GM19328 (cell line): ENCODE data around the gene BTBD19.
A peak's percentile ranks its signal among the peaks of the same experiment; 100 is the strongest.
"Not testable (repeated sequence)": the region's sequence is repeated elsewhere in the genome, so short reads cannot be mapped to it uniquely, and the experiment has no call there.

Experiments used
- ATAC-seq: cut with Tn5 transposase; IDR thresholded peaks from one replicate; pipeline ENCODE4 v1.9.1; 2021; ENCODE audit warnings: mild to moderate bottlenecking, moderate library complexity; ENCODE audit not compliant: unreplicated experiment

Gene BTBD19

DNA sequence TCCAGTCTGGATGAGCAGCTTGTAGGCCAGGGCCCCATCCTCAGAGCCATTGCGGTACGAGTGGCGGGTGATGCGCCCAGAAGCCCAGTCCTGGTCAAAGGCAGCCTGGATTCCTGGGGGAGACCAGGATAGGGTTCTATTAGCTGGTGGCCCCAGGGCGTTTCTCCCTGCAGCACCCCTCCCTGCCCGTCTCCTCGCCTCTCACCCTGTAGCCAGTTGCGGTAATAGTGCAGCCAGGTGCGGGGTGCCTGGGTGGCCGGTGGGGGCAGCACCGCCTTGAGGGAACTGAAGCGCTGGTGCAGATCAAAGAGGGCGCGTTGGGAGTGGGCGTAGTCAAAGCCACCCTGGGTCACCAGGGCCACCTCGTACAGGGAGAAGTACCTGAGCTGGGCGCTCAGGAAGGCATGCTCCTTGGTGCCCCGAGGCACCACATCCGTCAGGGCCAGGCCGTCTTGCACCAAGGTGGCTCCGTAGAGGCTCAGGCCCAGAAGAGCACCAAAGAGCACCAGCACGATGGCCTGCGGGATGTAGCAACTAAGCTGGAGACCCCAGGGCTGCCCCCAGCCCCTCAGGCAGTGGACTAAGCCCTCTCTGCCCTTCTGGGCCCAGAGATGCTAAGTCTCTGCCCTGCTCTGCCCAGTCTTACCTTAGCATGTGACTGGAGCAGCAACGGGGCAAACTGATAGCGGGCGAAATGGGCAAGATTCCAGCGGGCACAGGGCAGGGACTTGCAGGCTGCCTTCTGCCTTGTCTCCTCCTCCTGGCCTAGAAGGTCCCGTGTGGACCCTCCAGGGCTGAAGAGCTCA is 19.1 kb downstream of the BTBD19 start:
- no peak for ATAC-seq

DNA sequence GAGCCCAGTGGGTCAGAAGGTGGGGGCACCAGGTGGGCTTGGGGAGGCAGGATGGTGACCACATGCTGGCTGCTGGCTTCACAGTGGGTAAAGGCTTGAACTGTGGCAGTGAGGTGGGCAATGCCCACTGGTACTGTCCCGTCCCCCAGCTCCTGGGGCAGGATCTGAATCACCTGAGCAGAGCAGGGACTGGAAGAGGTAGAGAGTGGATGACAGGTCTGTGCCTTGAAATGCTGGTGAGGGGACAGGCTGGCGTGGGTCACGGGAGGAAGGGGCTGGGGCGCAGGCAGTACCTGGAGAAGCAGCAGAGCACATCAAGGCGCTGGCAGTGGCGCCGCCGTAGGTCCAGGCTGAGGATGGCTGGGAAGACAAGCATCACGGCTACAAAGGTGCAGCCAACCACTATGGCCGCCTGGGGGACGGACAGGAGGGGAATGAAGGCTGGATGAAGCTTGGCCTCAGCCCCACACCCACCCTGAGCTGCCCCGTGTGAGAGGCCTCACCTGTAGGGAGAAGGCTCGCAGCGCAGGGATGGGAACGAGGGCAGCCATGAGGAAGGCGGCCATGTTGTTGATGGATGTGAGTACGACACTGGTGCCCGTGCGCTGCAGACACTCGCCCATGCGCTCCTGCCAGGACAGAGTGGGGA is 19.8 kb downstream of the BTBD19 start:
- no peak for ATAC-seq

DNA sequence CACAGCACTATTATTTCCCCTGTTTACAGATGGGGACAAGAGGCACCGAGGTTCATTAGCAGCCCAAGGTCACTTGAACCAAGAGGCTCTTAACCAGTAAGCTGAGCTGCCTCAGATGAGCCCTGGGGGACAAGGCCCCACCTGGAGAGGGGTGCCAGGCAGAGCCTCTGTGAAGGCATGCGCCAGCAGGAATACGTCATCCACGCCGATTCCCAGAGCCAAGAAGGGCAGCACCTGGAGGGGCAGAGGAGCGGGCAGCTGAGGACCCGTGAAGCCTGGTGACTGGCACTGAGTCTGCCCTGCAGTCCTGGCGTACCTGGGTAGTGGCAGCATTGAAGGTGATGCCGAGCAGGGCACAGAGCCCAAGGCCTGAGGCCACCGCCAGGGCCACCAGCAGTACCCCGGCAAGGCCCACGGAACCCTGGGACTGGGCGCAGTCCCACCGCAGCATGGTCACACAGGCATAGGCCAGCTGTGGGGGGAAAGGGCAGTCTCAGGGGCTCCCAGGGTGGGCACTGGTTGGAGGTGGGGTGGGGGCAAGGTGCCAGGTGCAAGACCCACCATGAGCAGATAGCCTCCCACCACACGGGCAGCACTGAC is 20.6 kb downstream of the BTBD19 start:
- no peak for ATAC-seq

DNA sequence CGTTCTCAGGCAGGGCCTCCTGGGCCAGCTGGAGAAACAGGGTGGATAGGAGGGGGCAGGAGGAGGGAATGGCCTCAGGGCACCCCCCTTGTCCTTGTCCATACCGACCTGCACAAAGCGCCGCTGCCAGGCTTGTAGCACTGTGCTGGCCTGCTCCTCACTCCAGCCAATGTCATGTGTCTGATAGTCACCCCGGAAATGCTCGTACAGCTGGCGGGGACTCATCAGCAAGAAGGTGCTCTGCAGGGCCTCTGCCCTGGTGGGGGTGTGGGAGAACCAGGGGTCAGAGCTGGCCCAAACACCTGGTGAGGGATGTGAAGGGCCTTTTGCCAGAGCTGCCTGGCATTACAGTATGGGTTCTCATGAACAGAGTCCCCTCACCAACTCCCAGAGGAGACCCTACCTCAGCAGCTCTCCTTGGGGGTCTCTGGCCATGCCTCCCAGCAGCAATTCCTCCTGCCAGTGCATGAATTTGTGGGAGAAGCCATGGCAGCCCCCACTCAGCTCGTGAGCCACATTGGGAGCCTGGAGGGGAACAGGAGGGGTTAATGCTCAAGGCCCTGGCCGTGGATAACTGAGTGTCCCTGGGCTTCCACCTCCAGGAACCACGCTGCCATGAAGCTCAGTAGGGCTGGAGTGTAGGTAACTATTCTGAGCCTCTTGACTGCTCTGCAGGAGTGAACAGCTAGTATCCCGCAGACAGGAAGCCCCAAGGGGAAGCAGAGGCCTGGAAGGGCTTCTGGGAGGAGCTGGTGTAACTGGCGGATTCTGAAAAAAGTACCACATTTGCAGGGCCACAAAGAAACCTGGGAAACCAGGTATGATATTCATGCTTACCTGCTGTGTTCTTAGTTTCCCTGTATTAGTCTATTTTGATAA is 21.4 kb downstream of the BTBD19 start:
- no peak for ATAC-seq

DNA sequence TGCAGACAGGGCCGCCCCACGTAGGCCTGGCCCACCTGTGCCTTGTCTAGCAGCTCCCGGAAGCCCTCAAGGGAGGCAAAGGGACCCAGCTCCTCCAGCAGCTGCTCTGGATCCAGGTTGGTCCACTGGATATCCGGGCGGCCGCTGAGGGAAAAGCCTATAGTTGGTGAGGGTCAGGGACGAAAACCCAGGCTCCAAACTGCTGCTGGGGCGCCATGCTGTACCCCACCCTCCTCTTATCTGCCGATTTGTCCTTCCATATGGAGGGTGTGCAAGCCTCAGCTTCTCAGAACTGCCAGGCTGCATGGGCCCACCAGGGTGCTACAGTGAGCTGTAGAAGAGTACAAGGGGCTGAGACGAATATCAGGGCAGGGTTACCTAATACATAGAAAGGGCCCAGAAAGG is 22.6 kb downstream of the BTBD19 start:
- no peak for ATAC-seq

DNA sequence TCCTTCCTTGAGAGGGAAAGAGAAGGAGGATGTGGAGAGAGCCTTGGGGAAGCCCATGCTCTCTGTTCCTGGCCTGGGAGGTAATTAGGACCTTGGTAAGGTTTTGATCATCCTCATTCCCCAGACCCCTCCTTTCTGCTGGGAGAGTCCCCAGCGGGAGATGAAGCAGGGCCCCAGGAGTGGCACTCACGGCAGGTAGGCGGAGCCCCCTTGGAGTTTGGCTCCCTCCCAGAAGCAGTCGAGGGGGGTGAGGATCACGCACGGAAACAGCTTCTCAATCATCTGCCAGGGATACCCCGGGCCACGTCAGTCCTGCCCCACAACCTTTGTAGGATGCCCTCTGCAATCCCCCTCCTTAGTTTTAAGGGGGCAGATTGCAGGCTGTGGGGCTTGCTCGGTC is 23.2 kb downstream of the BTBD19 start:
- ATAC-seq = no peak

DNA sequence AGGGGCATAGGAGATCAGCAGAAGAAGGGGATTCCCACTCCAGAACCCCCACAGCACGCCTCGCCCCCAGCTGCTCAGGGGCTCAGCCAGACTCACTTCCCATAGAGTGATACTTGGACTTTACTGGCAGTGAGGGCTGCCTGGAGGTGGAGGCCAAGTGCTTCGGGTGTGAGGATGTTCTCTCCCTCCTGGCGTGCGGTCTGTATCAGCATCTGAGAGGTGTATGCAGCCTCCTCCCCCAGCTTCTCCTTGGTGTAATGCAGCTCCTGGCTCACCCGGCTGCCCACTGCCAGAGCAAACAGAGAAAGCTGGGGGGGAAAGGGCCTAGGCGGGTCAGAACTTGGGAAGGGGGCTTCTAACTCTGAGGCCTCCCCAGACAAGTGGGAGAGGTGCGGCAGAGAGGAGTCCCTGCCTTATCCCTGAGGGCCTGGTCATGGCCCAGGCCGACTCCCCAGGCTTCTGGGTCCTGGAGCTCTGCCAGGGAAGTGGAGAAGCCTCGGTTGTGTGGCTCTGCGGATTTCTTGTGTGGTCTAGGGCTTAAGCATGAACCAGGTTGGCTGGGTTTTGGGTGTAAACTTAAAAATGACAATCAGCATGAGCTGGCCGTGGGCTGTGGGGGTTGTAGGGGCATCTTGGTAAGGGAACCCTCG is 23.9 kb downstream of the BTBD19 start:
- ATAC-seq = no peak

DNA sequence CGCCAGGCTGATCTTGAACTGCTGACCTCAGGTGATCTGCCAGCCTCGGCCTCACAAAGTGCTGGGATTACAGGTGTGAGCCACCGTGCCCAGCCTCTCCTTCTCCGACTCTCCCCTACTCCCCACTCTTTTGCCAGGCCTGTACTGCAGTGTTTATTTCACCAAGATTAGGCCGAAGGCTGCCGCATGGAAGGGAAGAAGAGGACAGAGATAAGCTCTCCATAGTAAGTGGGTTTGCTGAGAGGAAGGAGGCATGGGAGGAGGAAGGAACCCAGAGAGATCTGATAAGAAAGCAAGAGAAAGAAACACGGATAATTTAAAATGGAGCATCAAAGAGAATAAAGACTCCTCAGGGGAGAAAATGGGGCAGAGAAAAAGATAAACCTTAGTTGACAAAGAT is 26.0 kb downstream of the BTBD19 start:
- ATAC-seq = no peak

DNA sequence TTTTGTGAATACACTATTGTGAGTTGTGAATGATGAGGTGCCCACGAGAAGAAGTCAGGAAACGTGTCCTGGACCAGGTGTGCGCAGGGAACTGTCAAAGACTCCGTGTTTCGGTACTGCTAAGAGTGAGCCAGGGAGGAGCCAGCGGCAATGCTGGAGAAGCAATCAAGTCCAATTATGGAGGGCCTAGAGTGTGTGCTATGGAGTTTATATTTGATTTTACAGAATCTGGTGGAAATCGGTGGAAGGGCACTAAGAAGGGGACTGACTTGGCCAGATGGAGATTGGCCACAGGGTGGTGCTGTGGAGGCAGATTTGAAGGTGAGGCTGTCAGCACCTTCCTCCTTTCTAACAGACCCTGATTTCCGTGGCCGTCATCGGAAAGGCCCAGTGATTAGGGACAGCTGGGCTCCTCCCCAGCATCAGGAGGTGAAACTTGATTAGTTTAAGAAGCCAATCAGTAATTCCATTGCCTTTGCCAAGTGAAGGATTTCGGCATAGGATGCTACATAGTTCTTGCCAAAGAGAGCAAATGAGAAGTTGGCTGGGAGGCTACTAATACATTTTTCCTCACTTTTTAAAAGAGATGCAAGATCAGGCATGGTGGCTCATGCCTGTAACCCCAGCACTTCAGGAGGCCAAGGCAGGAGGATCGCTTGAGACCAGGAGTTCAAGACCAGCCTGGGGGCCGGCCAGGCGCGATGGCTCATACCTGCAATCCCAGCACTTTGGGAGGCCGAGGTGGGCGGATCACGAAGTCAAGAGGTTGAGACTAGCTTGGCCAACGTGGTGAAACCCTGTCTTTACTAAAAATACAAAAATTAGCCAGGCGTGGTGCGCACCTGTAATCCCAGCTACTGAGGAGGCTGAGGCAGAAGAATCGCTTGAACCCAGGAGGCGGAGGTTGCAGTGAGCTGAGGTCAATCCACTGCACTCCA is 27.7 kb downstream of the BTBD19 start:
- ATAC-seq = peak; percentile 57

DNA sequence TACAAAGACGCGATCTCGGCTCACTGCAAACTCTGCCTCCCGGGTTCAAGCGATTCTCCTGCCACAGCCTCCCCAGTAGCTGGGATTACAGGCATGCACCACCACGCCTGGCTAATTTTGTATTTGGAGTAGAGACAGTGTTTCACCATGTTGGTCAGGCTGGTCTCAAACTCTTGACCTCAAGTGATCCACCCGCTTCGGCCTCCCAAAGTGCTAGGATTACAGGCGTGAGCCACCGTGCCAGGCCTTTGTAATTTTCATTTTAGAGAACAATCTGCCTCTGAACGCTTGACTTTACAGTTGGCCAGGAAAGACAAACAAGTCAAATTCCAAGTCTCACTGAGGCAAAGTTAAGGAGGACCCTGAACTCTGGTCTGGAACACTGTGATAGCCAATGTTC is 30.0 kb downstream of the BTBD19 start:
- not testable (repeated sequence) for ATAC-seq

DNA sequence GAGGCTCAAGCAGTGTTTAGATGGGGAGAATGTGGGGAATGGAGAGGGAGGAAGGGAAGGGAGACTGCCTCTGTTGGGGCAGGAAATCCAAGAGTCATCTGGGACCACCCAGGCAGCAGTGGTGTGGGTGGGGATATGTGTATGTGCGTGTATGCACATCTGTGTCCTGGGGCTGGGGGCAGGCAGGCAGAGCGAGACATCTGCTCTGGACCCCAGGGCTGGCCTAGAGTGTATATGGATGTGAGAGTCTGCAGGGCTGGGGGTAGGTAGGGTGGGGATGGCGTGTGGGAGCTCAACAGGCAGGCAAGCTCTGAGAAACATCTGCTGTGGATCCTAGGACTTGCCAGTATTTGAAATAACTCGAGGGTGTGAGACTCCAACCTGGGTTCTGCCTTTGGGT is 31.3 kb downstream of the BTBD19 start:
- ATAC-seq = no peak

DNA sequence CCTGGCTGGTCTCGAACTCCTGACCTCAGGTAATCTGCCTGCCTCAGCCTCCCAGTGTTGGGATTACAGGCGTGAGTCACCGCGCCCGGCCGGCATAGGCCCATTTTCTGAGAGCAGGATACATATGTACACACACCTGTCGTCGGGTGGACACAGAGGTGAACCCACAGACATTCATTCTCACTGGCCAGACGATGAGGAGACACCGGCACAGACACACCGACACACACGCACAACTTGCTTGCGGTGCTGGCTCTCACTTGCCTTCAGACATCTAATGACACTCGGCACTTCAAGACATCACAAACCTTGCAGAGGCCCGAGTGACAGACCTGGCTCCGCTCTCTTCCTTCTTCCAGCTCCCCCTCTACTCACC is 34.2 kb downstream of the BTBD19 start:
- no peak for ATAC-seq

DNA sequence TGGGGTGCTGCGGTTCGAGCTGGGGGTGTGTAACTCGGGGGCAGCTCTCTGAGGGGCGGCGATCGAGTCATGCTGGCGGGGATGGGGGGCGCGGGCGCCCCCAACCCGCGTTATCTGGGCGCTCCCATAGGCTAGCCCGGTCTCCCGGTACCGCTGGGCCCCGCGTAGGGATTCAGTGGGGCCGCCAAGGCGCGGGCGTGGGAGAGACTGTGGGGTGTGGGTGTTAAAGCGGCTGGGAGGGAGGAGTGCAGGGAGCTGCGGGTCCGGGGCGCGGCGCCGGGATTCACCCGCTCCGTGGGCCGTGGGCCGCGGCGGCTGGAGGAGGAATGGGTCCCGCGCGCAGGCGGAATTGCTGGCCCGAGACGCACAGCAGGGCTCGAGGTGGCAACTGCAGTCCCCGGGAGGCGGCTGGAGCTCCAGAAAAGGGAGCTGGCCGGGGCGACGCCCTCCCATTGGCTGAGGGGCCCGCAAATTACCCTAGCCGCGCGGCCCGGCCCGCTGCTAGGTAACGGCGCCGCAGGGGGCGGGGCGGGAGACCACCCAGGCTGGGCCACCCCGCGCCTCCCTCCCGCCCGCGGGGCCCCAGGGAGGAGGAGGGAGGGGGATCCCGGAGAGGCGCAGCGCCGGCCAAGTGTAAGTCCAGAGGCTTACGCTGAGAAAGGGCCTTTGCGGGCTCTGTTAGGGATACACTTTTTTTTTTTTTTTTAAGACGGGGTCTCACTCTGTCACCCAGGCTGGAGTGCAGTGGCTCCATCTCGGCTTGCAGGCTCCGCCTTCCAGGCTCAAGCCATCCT is 34.7 kb downstream of the BTBD19 start, which contains the start of gene PTCH2:
Gene PTCH2 (minus strand): TSS at position 392 of the 794 bp plus-strand sequence. CDS start 321 bp downstream, at position 71.
- no peak for ATAC-seq

DNA sequence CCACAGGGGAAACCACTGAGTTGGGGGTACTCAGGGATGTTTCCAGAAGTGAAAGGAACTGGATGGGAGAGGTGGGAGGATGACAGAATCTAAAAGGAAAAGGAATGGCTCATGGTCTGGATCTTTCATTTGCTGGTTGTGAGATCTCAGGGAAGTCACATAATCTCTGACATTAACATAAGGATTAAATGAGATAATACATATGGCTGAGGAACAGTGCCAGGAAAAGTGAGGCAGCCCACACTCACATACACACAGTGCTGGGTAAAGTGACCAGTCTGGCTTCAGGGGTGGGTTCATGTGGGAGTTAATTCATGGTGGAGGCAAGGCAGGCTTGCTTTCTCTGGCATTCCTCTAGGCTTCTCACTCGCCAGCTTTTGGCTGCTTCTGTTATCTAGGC is 38.7 kb downstream of the BTBD19 start:
- no peak for ATAC-seq

DNA sequence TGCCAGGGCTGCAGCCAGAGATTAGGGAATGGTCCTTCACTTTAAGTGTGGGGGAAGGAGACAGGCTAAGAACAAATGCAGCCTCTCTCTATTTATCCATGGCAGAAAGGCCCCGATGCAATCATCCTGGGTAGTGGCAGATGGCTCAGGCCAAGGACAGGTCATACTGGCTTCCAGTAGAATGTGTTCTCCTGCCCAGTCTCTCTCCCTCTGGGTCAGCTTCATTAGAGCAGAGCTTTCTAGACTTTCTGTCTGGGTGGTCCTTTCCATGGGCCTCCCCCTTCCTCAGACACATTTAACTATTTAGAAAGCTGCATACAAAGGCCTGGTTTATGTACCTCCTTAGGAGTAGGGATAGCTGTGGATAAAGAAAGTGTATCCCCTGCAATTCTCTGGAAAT is 39.5 kb downstream of the BTBD19 start:
- ATAC-seq = no peak

DNA sequence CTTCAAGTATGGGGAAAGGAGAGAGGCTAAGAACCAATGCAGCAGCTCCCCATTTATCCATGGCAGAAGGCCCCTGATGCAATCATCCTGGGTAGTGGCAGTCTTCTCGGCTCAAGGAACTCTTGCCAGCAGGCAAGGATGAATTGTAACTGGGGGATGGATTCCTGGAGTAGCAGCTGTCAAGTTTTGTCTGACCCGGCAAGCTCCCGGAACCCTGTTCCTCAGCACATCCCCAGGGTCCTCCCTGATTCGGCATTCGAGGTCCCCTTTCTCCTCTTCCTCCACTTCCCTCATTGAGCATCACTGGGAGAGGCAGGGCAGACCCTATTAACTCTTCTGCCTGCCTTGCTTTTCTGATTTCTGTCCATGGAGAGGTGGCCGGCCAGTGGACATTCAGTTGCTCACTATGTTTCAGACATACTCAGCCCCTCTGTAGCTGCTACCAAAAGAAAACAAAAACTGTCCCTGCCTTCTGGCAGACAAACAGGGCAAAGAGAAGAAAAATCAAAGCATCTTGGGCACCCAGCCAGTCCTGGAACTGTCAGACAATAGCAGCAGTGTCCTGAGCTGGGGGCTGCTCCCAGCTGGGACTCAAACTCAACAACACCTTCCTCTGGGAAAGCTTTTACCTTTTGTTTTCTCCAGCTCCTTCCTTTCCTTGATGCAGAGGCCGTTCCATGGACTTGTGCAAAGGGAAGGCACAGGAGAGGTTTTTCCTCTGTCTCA is 40.3 kb downstream of the BTBD19 start:
- no peak for ATAC-seq

DNA sequence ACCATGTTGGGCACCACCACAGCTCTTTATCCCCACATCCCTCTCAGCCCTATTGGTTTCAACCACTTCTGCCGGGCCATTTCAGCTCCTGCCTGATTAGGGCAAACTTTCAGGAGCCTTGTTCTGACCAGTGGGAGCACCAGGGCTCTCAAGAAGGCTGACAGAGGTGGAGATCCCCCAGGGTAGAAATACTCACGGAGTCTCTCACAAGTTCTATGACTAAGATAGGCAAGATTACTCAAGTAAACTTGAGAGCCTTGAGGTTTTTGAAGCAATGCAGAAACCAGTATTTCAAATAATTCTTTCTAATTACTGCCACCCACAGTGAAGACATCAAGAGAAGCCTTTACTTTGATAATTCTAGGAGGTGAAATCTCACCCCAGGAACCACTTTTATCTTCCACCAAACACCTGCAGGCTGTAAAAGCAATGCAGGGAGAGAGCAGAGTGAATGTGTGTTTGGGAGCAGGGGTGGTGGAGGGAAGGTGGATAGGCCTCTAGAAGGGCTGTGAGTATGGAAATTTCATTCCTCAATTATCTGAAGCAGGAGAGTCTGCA is 41.3 kb downstream of the BTBD19 start:
- ATAC-seq = no peak

DNA sequence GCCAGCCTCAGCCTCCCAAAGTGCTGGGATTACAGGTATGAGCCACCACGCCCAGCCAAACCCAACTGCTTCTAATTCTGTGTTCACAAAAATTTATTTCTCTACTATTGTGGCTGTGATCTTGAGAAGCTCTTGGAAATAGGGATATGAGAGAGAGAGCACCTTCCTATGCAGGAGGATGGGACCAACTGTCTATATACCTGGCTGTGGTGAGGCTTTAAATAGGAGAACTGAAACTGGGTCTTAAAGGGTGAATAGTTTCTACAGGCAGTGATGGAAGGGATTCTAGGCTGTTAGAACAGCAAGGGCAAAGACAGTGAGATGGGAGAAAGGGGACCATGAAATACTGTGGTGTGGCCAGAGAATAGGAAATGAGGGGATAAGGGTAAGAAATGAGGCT is 43.0 kb downstream of the BTBD19 start:
- no peak for ATAC-seq
